ENCODE results near the gene SLC7A8. TPM values are rescaled to one million over a fixed set of nuclear protein-coding genes. Genes with fewer than 3 reads are reported as not detected.

The SLC7A8 gene
- total RNA-seq, 1 donor from 2014 or later = 1.8 TPM

- intact Hi-C loops (cut with micrococcal nuclease) = no loop called here
- CTCF ChIA-PET = interaction anchor here (1.0 to 1.2 kb wide), 2 partner anchors 12 to 54 kb away, joined by 3 to 5 read pairs; no protein-coding TSS in a partner anchor
- TF ChIP-seq CTCF (IDR thresholded peaks at IDR 0.05) = no peak
- Mint-ChIP-seq H3K4me1 (peaks cover 4% of the 10 kb centered on the region), H3K27me3 (peaks cover 12% of the 10 kb centered on the region), H3K36me3 (ENCODE audit: low read depth) (no peaks in the 10 kb centered on the region), H3K9me3 (no peaks in the 10 kb centered on the region), H3K4me3 (no peak overlapping the region), H3K27ac (no peak overlapping the region)
- no peak for ATAC-seq (ENCODE audit: low read depth)
- DNase-seq = no peak
- POLR2A ChIA-PET = no interaction called here
Observed at GRCh38 chr14:23174296-23175184, 8.9 kb downstream of the SLC7A8 start.

DNA sequence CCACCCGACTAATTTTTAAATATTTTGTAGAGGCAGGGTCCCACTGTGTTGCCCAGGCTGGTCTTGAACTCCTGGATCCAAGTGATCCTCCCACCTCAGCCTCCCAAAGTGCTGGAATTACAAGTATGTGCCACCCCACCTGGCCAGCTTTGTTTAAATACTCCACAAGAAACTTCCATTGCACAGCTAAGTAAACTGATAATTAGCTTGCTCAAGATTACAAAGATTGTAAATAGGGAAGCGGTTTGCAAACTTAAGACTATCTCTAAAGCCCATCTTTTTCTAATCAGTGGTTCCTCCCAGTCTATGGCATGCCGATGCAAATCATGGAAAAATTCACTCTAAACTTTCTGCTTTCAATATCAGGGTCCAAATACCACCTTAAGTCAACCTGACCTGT is 9.7 kb downstream of the SLC7A8 start:
- no peak overlapping the region for H3K27ac Mint-ChIP-seq
- peaks cover 5% of the 10 kb centered on the region for H3K27me3 Mint-ChIP-seq
- intact Hi-C loops (cut with micrococcal nuclease) = no loop called here
- H3K9me3 Mint-ChIP-seq = no peaks in the 10 kb centered on the region
- no peak for DNase-seq
- TF ChIP-seq CTCF (IDR thresholded peaks at IDR 0.05) = no peak
- peaks cover 4% of the 10 kb centered on the region for H3K4me1 Mint-ChIP-seq
- H3K36me3 Mint-ChIP-seq (ENCODE audit: low read depth) = no peaks in the 10 kb centered on the region
- no peak for ATAC-seq (ENCODE audit: low read depth)
- POLR2A ChIA-PET = interaction anchor here (0.5 kb wide), 1 partner anchor 82 kb away, joined by 6 read pairs; no protein-coding TSS in a partner anchor
- CTCF ChIA-PET = interaction anchor here (1.0 to 1.2 kb wide), 2 partner anchors 13 to 53 kb away, joined by 3 to 5 read pairs; no protein-coding TSS in a partner anchor
- no peak overlapping the region for H3K4me3 Mint-ChIP-seq

DNA sequence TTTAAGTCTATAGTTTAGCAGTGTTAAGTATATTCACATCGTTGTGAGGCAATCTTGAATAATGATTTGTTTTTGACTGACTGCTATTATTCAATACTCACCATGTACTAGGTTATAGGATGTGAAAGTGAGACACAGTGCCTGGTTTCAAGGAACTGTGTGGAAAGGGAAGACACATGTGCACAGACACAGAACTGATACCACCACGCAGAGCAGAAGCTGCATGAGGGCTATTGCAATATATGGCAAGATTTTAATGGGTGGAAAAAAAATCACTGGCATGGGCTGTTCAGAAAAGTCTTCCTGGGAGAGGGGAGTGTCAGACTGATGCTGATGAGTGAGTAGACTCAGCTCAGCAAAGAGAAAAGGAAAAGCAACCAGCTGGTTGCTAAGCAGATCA is 10.4 kb downstream of the SLC7A8 start:
- POLR2A ChIA-PET = interaction anchor here (0.5 kb wide), 1 partner anchor 280 kb away, joined by 3 read pairs; no protein-coding TSS in a partner anchor
- Mint-ChIP-seq H3K4me3 (no peak overlapping the region), H3K27ac (no peak overlapping the region), H3K36me3 (ENCODE audit: low read depth) (no peaks in the 10 kb centered on the region), H3K9me3 (no peaks in the 10 kb centered on the region), H3K4me1 (peaks cover 4% of the 10 kb centered on the region), H3K27me3 (peaks cover 2% of the 10 kb centered on the region)
- no peak for ATAC-seq (ENCODE audit: low read depth)
- CTCF ChIA-PET = no interaction called here
- TF ChIP-seq CTCF (IDR thresholded peaks at IDR 0.05) = no peak
- DNase-seq = no peak
- intact Hi-C loops (cut with micrococcal nuclease) = no loop called here

GRCh38 chr14:23172574-23172973 is 10.9 kb downstream of the SLC7A8 start:
- ATAC-seq (ENCODE audit: low read depth) = no peak
- Mint-ChIP-seq H3K4me3 (no peak overlapping the region), H3K9me3 (no peaks in the 10 kb centered on the region), H3K4me1 (peaks cover 4% of the 10 kb centered on the region), H3K27me3 (peaks cover 2% of the 10 kb centered on the region), H3K27ac (no peak overlapping the region), H3K36me3 (ENCODE audit: low read depth) (no peaks in the 10 kb centered on the region)
- TF ChIP-seq CTCF (IDR thresholded peaks at IDR 0.05) = no peak
- intact Hi-C loops (cut with micrococcal nuclease) = no loop called here
- DNase-seq = no peak
- ChIA-PET POLR2A (no interaction called here), CTCF (no interaction called here)

DNA sequence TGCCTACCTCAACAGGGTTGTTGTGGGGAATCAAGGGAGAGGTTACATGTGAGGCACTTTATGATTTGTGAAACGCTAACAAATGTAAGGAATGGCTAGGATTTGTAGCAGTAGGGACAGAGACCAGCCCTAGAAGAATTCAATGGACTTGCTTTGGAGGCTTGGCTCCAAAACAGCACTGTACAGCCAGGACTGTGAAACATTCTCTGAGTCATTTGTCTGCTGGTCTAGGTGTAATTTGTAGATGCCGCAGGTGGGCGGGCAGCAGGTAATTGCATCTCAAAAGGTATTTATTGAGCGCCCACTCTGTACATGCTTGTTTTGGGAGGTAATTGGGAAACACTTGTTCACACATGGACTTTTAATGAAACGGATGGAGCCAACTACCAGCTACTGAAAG is 11.4 kb downstream of the SLC7A8 start:
- POLR2A ChIA-PET = no interaction called here
- Mint-ChIP-seq H3K4me3 (no peak overlapping the region), H3K4me1 (peaks cover 3% of the 10 kb centered on the region)

More for the DNA sequence above, 11.4 kb downstream of the SLC7A8 start:
- ATAC-seq (ENCODE audit: low read depth) = no peak
- no peak for DNase-seq
- no peak overlapping the region for H3K27ac Mint-ChIP-seq
- no peaks in the 10 kb centered on the region for H3K36me3 Mint-ChIP-seq (ENCODE audit: low read depth)
- intact Hi-C loops (cut with micrococcal nuclease) = no loop called here
- H3K27me3 Mint-ChIP-seq = no peaks in the 10 kb centered on the region
- H3K9me3 Mint-ChIP-seq = no peaks in the 10 kb centered on the region
- no peak for TF ChIP-seq CTCF (IDR thresholded peaks at IDR 0.05)
- CTCF ChIA-PET = no interaction called here

Data from activated B cell treated with CpG ODN at 0.5 μM for 24 hours (primary cell).